Stimulated activated CD8-positive, alpha-beta memory T cell treated with anti-CD3 and anti-CD28 coated beads, Interleukin-7, amount 100 ng/mL, for 48 hours (primary cell): ENCODE data around the gene PHF1.

Source experiments
- DNase-seq, 2 donors: peaks; one replicate each; pipeline ENCODE4 v3.0.0-alpha.2; 2020; ENCODE audit warnings: low read depth in 1 of 2; ENCODE audit errors: extremely low read depth in 1 of 2

The PHF1 gene

GRCh38 chr6:33417128-33417902 lies 6.5 kb downstream of the PHF1 start:
- no peak for DNase-seq

GRCh38 chr6:33417903-33418689 lies 7.3 kb downstream of the PHF1 start, which contains the start of gene CUTA:
Gene CUTA, minus strand, starts transcription at chr6:33418107. Its CDS starts 107 bp downstream, at chr6:33418000.
- peak; percentile 98 to 99 for DNase-seq

- peak in 1 of 2 donors; percentile 63 for DNase-seq
Measured at GRCh38 chr6:33418690-33419291, 8.0 kb downstream of the PHF1 start.

- no peak for DNase-seq
Measured at GRCh38 chr6:33419580-33420490, 9.0 kb downstream of the PHF1 start, which contains the start of gene SYNGAP1. Gene SYNGAP1, plus strand, starts transcription at chr6:33420065. Its CDS starts 200 bp downstream, at chr6:33420265.

- DNase-seq, result no peak
Measured at GRCh38 chr6:33420491-33421343, 9.9 kb downstream of the PHF1 start.

- DNase-seq, result no peak
Measured at GRCh38 chr6:33421344-33421643, 10.5 kb downstream of the PHF1 start.

- DNase-seq, result no peak
Measured at GRCh38 chr6:33423777-33424176, 13.0 kb downstream of the PHF1 start.

- no peak for DNase-seq
Measured at GRCh38 chr6:33424855-33425667, 14.2 kb downstream of the PHF1 start.

GRCh38 chr6:33425668-33426577 lies 15.1 kb downstream of the PHF1 start:
- DNase-seq, result peak; percentile 64 to 84

- no peak for DNase-seq
Measured at GRCh38 chr6:33426590-33427511, 16.0 kb downstream of the PHF1 start.

- DNase-seq, result no peak
Measured at GRCh38 chr6:33427585-33428223, 16.9 kb downstream of the PHF1 start.

GRCh38 chr6:33428224-33428965 lies 17.6 kb downstream of the PHF1 start:
- DNase-seq, result no peak

- no peak for DNase-seq
Measured at GRCh38 chr6:33428966-33429749, 18.3 kb downstream of the PHF1 start.

- no peak for DNase-seq
Measured at GRCh38 chr6:33429750-33430052, 18.9 kb downstream of the PHF1 start.

GRCh38 chr6:33430334-33430733 lies 19.5 kb downstream of the PHF1 start:
- no peak for DNase-seq
